HepG2 (cell line): ENCODE measurements around the gene FGFR1OP2. TPM values are rescaled to one million over a fixed set of nuclear protein-coding genes. Genes with fewer than 3 reads are reported as not detected.

Experiments used
- ATAC-seq: fragments of 200-7000 bp; cut with Tn5 transposase; 3 replicates; pipeline ENCODE4 v1.9.1; 2020; ENCODE audit warnings: mild to moderate bottlenecking, moderate library complexity
- BruUV-seq: library from RNA; stranded (reverse); fragments of 400-500 nt; replicated peaks from 2 replicates; lab custom pipeline; 2021; lab: Mats Ljungman, UMichigan
- CTCF ChIA-PET: fragments of 300-600 bp; formaldehyde crosslinking; extraction: SDS; loops from one replicate; lab custom pipeline; 2021; ENCODE audit warnings: low total read pairs, inconsistent platforms, low intra/inter-chr PET ratio; lab: Yijun Ruan, JAX
- POLR2A ChIA-PET: fragments of 350-600 bp; sonication (Branson Sonifier 250); formaldehyde crosslinking; loops from one replicate; lab custom pipeline; 2020; ENCODE audit warnings: antibody characterized with exemption, inconsistent platforms; lab: Yijun Ruan, JAX
- DNase-seq: peaks from one replicate; pipeline ENCODE4 v3.0.0-alpha.2; 2015; ENCODE audit warnings: low spot score
- FAIRE-seq: peaks from 3 replicates; lab custom pipeline; 2011; peaks lifted over from hg19 to GRCh38; lab: Jason Lieb, UNC
- H2AFZ ChIP-seq: one replicate; pipeline ENCODE4 v1.6.1; 2011; ENCODE audit warnings: low read length, inconsistent platforms
- H3K27ac ChIP-seq: fragments of 300-600 bp; 3 replicates; pipeline ENCODE4 v1.8.0; 2011; ENCODE audit warnings: mixed run types, mild to moderate bottlenecking, mixed read lengths, low read length, inconsistent platforms; ENCODE audit not compliant: insufficient read depth; ENCODE audit errors: extremely low read length
- H3K27me3 ChIP-seq, 2 experiments: fragments of 200-600 bp in 1 of 2; 2 replicates in 1 of 2; 3 replicates in 1 of 2; pipeline versions ENCODE4 v1.6.0 to v1.8.0; 2011; ENCODE audit warnings: low read length in 2 of 2, mild to moderate bottlenecking in 2 of 2, moderate library complexity in 2 of 2, inconsistent platforms in 1 of 2; ENCODE audit not compliant: insufficient read depth in 2 of 2, control insufficient read depth in 1 of 2
- H3K36me3 ChIP-seq, 2 experiments: fragments of 200-600 bp in 1 of 2; replicated peaks in 1 of 2; 2 replicates in 1 of 2; 3 replicates in 1 of 2; pipeline versions ENCODE4 v1.5.1 to v1.8.0; 2011; ENCODE audit warnings: low read length in 2 of 2, inconsistent platforms in 1 of 2; ENCODE audit not compliant: insufficient read depth in 2 of 2, control insufficient read depth in 1 of 2
- H3K4me1 ChIP-seq: 2 replicates; pipeline ENCODE4 v1.5.1; 2012; ENCODE audit warnings: low read length, inconsistent platforms; ENCODE audit not compliant: insufficient read depth
- H3K4me2 ChIP-seq: 2 replicates; pipeline ENCODE4 v1.6.0; 2011; ENCODE audit warnings: low read depth, low read length, inconsistent platforms
- H3K4me3 ChIP-seq, 3 experiments: fragments of 200-600 bp in 1 of 3; sonication (generic), shearing (Covaris generic) in 1 of 3; replicated peaks in 1 of 3; 2 replicates each; pipeline ENCODE4 v1.5.1; 2011 to 2016; ENCODE audit warnings: low read length in 3 of 3, inconsistent platforms in 2 of 3, low read depth in 2 of 3, mild to moderate bottlenecking in 2 of 3, control low read depth in 1 of 3, mixed read lengths in 1 of 3; ENCODE audit not compliant: insufficient read depth in 1 of 3
- H3K79me2 ChIP-seq: one replicate; pipeline ENCODE4 v1.6.1; 2011; ENCODE audit warnings: low read length, inconsistent platforms; ENCODE audit not compliant: insufficient read depth
- H3K9ac ChIP-seq: 2 replicates; pipeline ENCODE4 v1.6.0; 2011; ENCODE audit warnings: mild to moderate bottlenecking, low read depth, low read length, inconsistent platforms; ENCODE audit not compliant: insufficient read depth
- H3K9me3 ChIP-seq: 2 replicates; pipeline ENCODE4 v1.5.1; 2012; ENCODE audit warnings: mild to moderate bottlenecking, low read length
- H4K20me1 ChIP-seq: 2 replicates; pipeline ENCODE4 v1.6.0; 2011; ENCODE audit warnings: inconsistent platforms, mild to moderate bottlenecking, low read length, moderate library complexity; ENCODE audit not compliant: insufficient read depth
- AHDC1 ChIP-seq: sonication (generic); formaldehyde crosslinking; IDR thresholded peaks from 2 replicates; pipeline ENCODE4 v1.5.1; 2020; ENCODE audit warnings: mild to moderate bottlenecking, missing genetic modification reagents, borderline replicate concordance
- HNF4G ChIP-seq, 2 experiments: sonication (generic) in 1 of 2; formaldehyde crosslinking in 1 of 2; IDR thresholded peaks; 2 replicates each; pipeline versions ENCODE4 v1.4.0 to v1.6.1; 2011 to 2020; ENCODE audit warnings: borderline replicate concordance in 2 of 2, low read depth in 2 of 2, mild to moderate bottlenecking in 2 of 2, low read length in 1 of 2, missing genetic modification reagents in 1 of 2, moderate library complexity in 1 of 2
- IRF9 ChIP-seq: sonication (generic); formaldehyde crosslinking; IDR thresholded peaks from 2 replicates; pipeline ENCODE4 v1.8.0; 2022; ENCODE audit warnings: missing genetic modification reagents, mild to moderate bottlenecking, borderline replicate concordance
- KMT2B ChIP-seq: IDR thresholded peaks from 2 replicates; pipeline ENCODE4 v1.6.1; 2016; ENCODE audit warnings: missing genetic modification reagents, missing compliant biosample characterization
- MXD4 ChIP-seq: IDR thresholded peaks from 2 replicates; pipeline ENCODE4 v1.6.1; 2016; ENCODE audit warnings: mild to moderate bottlenecking, missing biosample characterization, missing genetic modification reagents
- PBX2 ChIP-seq: IDR thresholded peaks from 2 replicates; pipeline ENCODE4 v1.6.1; 2016; ENCODE audit warnings: control low read depth
- YY1 ChIP-seq: IDR thresholded peaks from 2 replicates; pipeline ENCODE4 v1.6.1; 2011; ENCODE audit warnings: low read length, low read depth, moderate library complexity, mild to moderate bottlenecking; ENCODE audit not compliant: insufficient read depth, insufficient replicate concordance
- ZNF224 ChIP-seq: sonication (generic); formaldehyde crosslinking; IDR thresholded peaks from 2 replicates; pipeline ENCODE4 v1.5.0; 2020; ENCODE audit warnings: mild to moderate bottlenecking, missing genetic modification reagents
- ZNF567 ChIP-seq: sonication (generic); formaldehyde crosslinking; IDR thresholded peaks from 2 replicates; pipeline ENCODE4 v1.8.1; 2023; ENCODE audit warnings: mild to moderate bottlenecking, missing genetic modification reagents, borderline replicate concordance
- ZNF687 ChIP-seq: sonication (generic); formaldehyde crosslinking; IDR thresholded peaks from 2 replicates; pipeline ENCODE4 v1.5.1; 2020; ENCODE audit warnings: mild to moderate bottlenecking, missing genetic modification reagents, moderate library complexity
- ZNF724P ChIP-seq: sonication (generic); formaldehyde crosslinking; IDR thresholded peaks from 2 replicates; pipeline ENCODE4 v1.8.0; 2022; ENCODE audit warnings: missing genetic modification reagents, borderline replicate concordance
- WGBS: methylation state at CpG from one replicate; pipeline ENCODE4 v1.1.6; 2017; ENCODE audit warnings: low lambda C conversion rate; 5-methylcytosine and 5-hydroxymethylcytosine counted together
- in situ Hi-C: cut with HindIII; loops from 2 replicates; pipeline ENCODE4 v1.10.0; 2017; ENCODE audit warnings: low pct_unique_long_range_greater_than_20kb; ENCODE audit not compliant: extremely low pct_ligation_motif_present
- intact Hi-C: fragments of 100-400 bp; cut with micrococcal nuclease; formaldehyde crosslinking; loops from one replicate; pipeline ENCODE4 v1.10.0; 2022; ENCODE audit not compliant: unreplicated experiment
- polyA plus RNA-seq, 8 experiments: library from polyadenylated mRNA; depleted of rRNA in 3 of 8; stranded (reverse) in 7 of 8; unstranded in 1 of 8; fragments of >200 nt; fragmentation: Illumina TruSeq in 4 of 8; extraction: Trizol in 4 of 8; gene quantifications; 2 replicates each; pipeline versions ENCODE4 v1.2.1 to v1.2.3, GENCODE V29; 2011 to 2016; ENCODE audit warnings: low read depth in 4 of 8, missing spikeins in 1 of 8, mixed read lengths in 1 of 8; ENCODE audit not compliant: insufficient read depth in 1 of 8
- total RNA-seq, 5 experiments: library from RNA; depleted of rRNA; stranded (reverse); fragments of >200 nt; fragmentation: Illumina TruSeq; extraction: Trizol; gene quantifications; 2 replicates each; pipeline ENCODE4 v1.2.3, GENCODE V29; 2016; ENCODE audit warnings: low read depth in 1 of 5

FGFR1OP2 gene
- total and polyA plus RNA-seq, 2 of the 13 experiments (the other 11 are each of a cell fraction or from before 2014, with no cell fraction given) = 18.3 to 38.1 TPM

- no peak for TF ChIP-seq AHDC1
- no peak for TF ChIP-seq IRF9
- TF ChIP-seq ZNF567 = no peak
Observed at GRCh38 chr12:27001663-27002062, 63.4 kb downstream of the FGFR1OP2 start (continued).

- no peak overlapping the region for H3K4me3 ChIP-seq
- DNase-seq (no peak), FAIRE-seq (no peak), ATAC-seq (no peak)
- no peak overlapping the region for H2AFZ ChIP-seq
- ChIA-PET POLR2A (no interaction called here), CTCF (no interaction called here)
- in situ Hi-C loops (no loop called here), intact Hi-C loops (no loop called here)
- no peak overlapping the region for H3K4me2 ChIP-seq
- H3K4me1 ChIP-seq = peaks cover 34% of the 10 kb centered on the region
- no peaks in the 10 kb centered on the region for H3K27me3 ChIP-seq
- H3K36me3 ChIP-seq = peaks cover 4 to 16% of the 10 kb centered on the region in 2 experiments
- no peaks in the 10 kb centered on the region for H3K9me3 ChIP-seq
- H3K79me2 ChIP-seq = peaks cover 33% of the 10 kb centered on the region
- H3K9ac ChIP-seq = no peak overlapping the region
- WGBS = 92% methylated on average over 4 of the region's 5 CpGs
- H4K20me1 ChIP-seq = no peaks in the 10 kb centered on the region; the same call in 1 of the 2 replicates
- H3K27ac ChIP-seq = no peak overlapping the region
- no TSS peak for BruUV-seq
- TF ChIP-seq YY1 = no peak
- TF ChIP-seq ZNF224 (CRISPR knock-in tag) = no peak
- no peak for TF ChIP-seq ZNF687 (CRISPR knock-in tag)
- TF ChIP-seq KMT2B = no peak
- TF ChIP-seq MXD4 = no peak
- TF ChIP-seq PBX2 (CRISPR knock-in tag) = no peak
- no peak for TF ChIP-seq ZNF724P (CRISPR knock-in tag)
- TF ChIP-seq HNF4G (IDR thresholded peaks at IDR 0.05; ENCODE audit: borderline replicate concordance, low read depth, low read length) = no peak
- no peak for TF ChIP-seq HNF4G (CRISPR knock-in tag; IDR thresholded peaks at IDR 0.05; ENCODE audit: borderline replicate concordance, low read depth)
Observed at GRCh38 chr12:27002141-27002540, 63.9 kb downstream of the FGFR1OP2 start.
